HepG2 (cell line): ENCODE results near the gene CYTH1. TPM values are rescaled to one million over a fixed set of nuclear protein-coding genes. Genes with fewer than 3 reads are reported as not detected.

Source experiments
- FOXO1 ChIP-seq: sonication (generic); formaldehyde crosslinking; IDR thresholded peaks from 2 replicates; pipeline ENCODE4 v1.4.0; 2020; ENCODE audit warnings: missing genetic modification reagents
- GATA4 ChIP-seq: sonication (generic); IDR thresholded peaks from 2 replicates; pipeline ENCODE4 v1.6.1; 2016; ENCODE audit warnings: antibody characterized with exemption, low read depth, borderline replicate concordance
- HDAC6 ChIP-seq: fragments of 200-600 bp; sonication (generic); IDR thresholded peaks from 2 replicates; pipeline ENCODE4 v1.7.0; 2017; ENCODE audit warnings: mild to moderate bottlenecking, antibody characterized with exemption, low read length, low read depth
- NFYB ChIP-seq: sonication (generic); formaldehyde crosslinking; IDR thresholded peaks from 2 replicates; pipeline ENCODE4 v1.4.0; 2020; ENCODE audit warnings: missing genetic modification reagents
- TBL1XR1 ChIP-seq: fragments of 150-350 bp; IDR thresholded peaks from 2 replicates; pipeline ENCODE4 v1.6.1; 2014; ENCODE audit warnings: borderline replicate concordance, low read length; ENCODE audit not compliant: partially characterized antibody
- TFE3 ChIP-seq: IDR thresholded peaks from 2 replicates; pipeline ENCODE4 v1.6.1; 2016
- ZBTB44 ChIP-seq: sonication (generic); formaldehyde crosslinking; IDR thresholded peaks from 2 replicates; pipeline ENCODE4 v1.4.0; 2020; ENCODE audit warnings: missing genetic modification reagents
- ZNF292 ChIP-seq: sonication (generic); formaldehyde crosslinking; IDR thresholded peaks from 2 replicates; pipeline ENCODE4 v1.8.1; 2022; ENCODE audit warnings: mild to moderate bottlenecking, low read depth, missing genetic modification reagents, borderline replicate concordance
- ZNF407 ChIP-seq: sonication (generic); formaldehyde crosslinking; IDR thresholded peaks from one replicate; pipeline ENCODE4 v1.5.1; 2020; ENCODE audit warnings: mild to moderate bottlenecking, missing genetic modification reagents; ENCODE audit errors: not compliant biosample characterization
- polyA plus RNA-seq, 8 experiments: library from polyadenylated mRNA; depleted of rRNA in 3 of 8; stranded (reverse) in 7 of 8; unstranded in 1 of 8; fragments of >200 nt; fragmentation: Illumina TruSeq in 4 of 8; extraction: Trizol in 4 of 8; gene quantifications; 2 replicates each; pipeline versions ENCODE4 v1.2.1 to v1.2.3, GENCODE V29; 2011 to 2016; ENCODE audit warnings: low read depth in 4 of 8, missing spikeins in 1 of 8, mixed read lengths in 1 of 8; ENCODE audit not compliant: insufficient read depth in 1 of 8
- total RNA-seq, 5 experiments: library from RNA; depleted of rRNA; stranded (reverse); fragments of >200 nt; fragmentation: Illumina TruSeq; extraction: Trizol; gene quantifications; 2 replicates each; pipeline ENCODE4 v1.2.3, GENCODE V29; 2016; ENCODE audit warnings: low read depth in 1 of 5

Gene CYTH1
- total and polyA plus RNA-seq, 2 of the 13 experiments (the other 11 are each of a cell fraction or from before 2014, with no cell fraction given) = 20.1 to 48.9 TPM

GRCh38 chr17:78637146-78637545, 144.9 kb downstream of the CYTH1 start (continued):
- TF ChIP-seq ZBTB44 (CRISPR knock-in tag) (no peak), ZNF407 (CRISPR knock-in tag) (no peak), FOXO1 (CRISPR knock-in tag) (no peak), HDAC6 (no peak), GATA4 (no peak), NFYB (CRISPR knock-in tag) (no peak), TFE3 (CRISPR knock-in tag) (no peak), TBL1XR1 (no peak), ZNF292 (no peak)
